Lower leg skin (tissue), 4 donors: ENCODE results near the gene TCERG1L. TPM values are rescaled to one million over a fixed set of nuclear protein-coding genes. Genes with fewer than 3 reads are reported as not detected.

Experiments
- DNase-seq, 2 donors: peaks; one replicate each; pipeline ENCODE4 v3.0.0-alpha.2; 2019; ENCODE audit warnings: low spot score in 2 of 2
- H3K4me3 ChIP-seq: fragments of 200-600 bp; sonication (generic); 2 replicates; pipeline ENCODE4 v1.5.1; 2017; ENCODE audit warnings: mild to moderate bottlenecking, low read depth; ENCODE audit not compliant: poor library complexity, severe bottlenecking
- POLR2A ChIP-seq, 2 donors: fragments of 450-650 bp; IDR thresholded peaks; one replicate each; pipeline ENCODE4 v1.6.1; 2016 to 2017; ENCODE audit warnings: antibody characterized with exemption in 2 of 2, mild to moderate bottlenecking in 1 of 2, moderate library complexity in 1 of 2
- WGBS, 2 donors: methylation state at CpG; one replicate each; pipeline ENCODE4 v1.1.5; 2018; 5-methylcytosine and 5-hydroxymethylcytosine counted together
- intact Hi-C: fragments of 100-400 bp; cut with DNase I; formaldehyde crosslinking; loops from one replicate; pipeline ENCODE4 v1.15.0; 2023; ENCODE audit warnings: low total_unique reads
- total RNA-seq, 4 donors: library from RNA; depleted of rRNA; stranded (reverse); fragments of >200 nt; gene quantifications; one replicate each; pipeline ENCODE4 v1.1.0, GENCODE V29; 2016
- TF ChIP-seq, protein P1 (sequence below), 3 donors: fragments of 450-650 bp; IDR thresholded peaks; one replicate each; pipeline ENCODE4 v1.5.1; 2016; ENCODE audit warnings: antibody characterized with exemption in 3 of 3, mild to moderate bottlenecking in 3 of 3, moderate library complexity in 2 of 3

The TCERG1L gene
- total RNA-seq, 4 donors from 2014 or later = 0.57 to 1.1 (median 0.90) TPM

DNA sequence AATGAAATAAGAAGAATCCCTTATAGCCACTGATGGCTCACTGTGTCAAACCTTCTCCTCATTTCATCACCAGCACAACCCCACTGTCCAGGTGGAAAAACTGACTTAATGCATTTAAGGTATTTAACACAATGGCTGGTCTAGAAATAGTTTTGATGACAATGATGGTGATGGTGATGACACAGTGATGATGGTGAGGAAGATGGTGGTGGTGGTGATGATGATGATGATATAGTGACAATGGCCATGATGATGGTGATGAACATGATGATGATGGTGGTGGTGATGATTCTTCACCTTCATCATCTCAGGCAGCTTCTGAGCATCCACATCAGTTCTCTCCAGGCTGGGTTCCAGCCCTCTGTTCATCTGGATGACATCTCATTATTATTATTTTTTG lies 186.6 kb downstream of the TCERG1L start:
- DNase-seq = no peak
- H3K4me3 ChIP-seq = no peak overlapping the region
- intact Hi-C loops = no loop called here
- TF ChIP-seq, protein P1, sequence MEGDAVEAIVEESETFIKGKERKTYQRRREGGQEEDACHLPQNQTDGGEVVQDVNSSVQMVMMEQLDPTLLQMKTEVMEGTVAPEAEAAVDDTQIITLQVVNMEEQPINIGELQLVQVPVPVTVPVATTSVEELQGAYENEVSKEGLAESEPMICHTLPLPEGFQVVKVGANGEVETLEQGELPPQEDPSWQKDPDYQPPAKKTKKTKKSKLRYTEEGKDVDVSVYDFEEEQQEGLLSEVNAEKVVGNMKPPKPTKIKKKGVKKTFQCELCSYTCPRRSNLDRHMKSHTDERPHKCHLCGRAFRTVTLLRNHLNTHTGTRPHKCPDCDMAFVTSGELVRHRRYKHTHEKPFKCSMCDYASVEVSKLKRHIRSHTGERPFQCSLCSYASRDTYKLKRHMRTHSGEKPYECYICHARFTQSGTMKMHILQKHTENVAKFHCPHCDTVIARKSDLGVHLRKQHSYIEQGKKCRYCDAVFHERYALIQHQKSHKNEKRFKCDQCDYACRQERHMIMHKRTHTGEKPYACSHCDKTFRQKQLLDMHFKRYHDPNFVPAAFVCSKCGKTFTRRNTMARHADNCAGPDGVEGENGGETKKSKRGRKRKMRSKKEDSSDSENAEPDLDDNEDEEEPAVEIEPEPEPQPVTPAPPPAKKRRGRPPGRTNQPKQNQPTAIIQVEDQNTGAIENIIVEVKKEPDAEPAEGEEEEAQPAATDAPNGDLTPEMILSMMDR (IDR thresholded peaks at IDR 0.05) = no peak
- TF ChIP-seq POLR2A (IDR thresholded peaks at IDR 0.05) = no peak

DNA sequence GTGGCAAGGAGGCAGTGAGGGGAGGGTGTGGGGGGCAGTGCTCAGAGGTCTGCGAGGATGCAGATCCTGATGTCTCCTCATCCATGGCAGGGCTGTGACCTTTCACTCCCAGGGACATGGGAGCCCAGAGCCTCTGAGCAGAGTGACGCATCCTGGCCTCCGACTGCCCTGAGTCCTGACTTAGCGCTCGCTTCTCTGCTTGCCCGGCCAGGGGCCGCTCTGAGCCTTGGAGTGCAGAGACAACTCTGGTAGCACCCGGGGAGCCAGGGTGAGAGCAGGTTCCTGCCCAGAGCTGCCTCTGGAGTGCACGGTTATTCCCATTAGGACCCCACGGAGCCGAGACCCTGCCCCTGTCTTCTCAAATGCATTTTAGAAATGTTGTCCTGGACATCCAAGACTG lies 188.0 kb downstream of the TCERG1L start:
- no peak for TF ChIP-seq POLR2A (IDR thresholded peaks at IDR 0.05)
- TF ChIP-seq, protein P1 (IDR thresholded peaks at IDR 0.05) = no peak
- no peak overlapping the region for H3K4me3 ChIP-seq
- no peak for DNase-seq
- WGBS, 2 donors = 89 to 90% methylated on average over 11 of the region's 11 CpGs
- intact Hi-C loops = no loop called here

DNA sequence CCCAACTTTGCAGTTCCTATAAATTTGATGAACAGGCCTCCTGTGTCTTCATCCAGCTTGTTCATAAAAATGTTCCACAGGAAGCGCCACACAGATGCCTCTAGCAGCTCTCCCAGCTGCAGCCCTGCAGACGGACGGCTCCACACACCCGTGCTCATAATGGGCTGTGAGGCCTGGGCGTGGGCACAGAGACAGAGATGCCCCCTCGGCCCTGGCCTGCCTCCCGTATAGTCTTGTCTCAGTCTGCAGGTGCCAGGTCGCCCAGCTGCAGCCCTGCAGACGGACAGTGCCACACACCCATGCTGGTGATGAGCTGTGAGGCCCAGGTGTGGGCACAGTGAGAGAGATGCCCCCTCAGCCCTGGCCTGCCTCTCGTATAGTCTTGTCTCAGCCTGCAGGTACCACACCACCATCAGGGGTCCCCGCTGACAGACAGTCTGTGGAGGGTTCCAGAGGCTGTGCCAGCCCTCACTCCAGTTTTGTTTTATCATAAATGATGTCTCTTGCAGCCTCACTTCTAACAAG lies 189.9 kb downstream of the TCERG1L start:
- no peak for TF ChIP-seq POLR2A (IDR thresholded peaks at IDR 0.05)
- TF ChIP-seq, protein P1 (IDR thresholded peaks at IDR 0.05) = no peak
- WGBS, 2 donors = 78 to 79% methylated on average over 10 of the region's 11 CpGs

DNA sequence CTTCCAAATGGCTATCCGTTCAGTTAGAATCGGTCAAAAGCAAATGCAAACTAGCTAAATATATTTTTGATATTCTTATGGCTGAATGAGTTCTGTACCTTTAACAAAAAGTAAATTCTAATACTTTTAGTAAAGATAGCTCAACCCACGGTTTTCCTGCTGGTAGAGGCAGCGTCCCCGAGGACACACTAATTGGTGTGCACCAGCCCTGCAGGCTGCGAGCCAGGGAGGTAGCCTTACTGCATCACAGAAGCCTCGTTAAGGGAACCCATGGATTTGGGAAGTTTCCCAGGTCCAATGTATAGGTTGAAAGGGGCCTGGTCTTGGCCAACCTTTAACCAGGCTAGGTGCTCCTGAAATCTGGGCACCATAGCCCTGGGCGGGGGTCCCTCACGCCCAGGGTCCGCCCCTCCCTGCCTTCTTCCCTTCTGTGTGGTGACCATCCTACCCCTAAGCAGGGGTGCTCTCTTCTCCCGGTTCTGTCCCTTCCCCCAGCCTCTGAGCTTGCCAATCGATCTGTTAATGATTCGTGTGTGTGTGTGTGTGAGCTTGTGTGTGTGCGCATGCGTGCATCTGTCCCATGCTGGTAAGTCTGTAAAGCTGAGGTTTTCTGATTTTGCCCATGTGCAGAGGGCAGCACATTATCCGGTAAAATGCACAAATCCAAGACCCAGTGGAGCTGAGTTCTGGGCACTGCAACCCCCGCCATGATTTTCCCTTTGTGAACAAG lies 191.7 kb downstream of the TCERG1L start:
- TF ChIP-seq, protein P1 (IDR thresholded peaks at IDR 0.05) = no peak
- no peak for TF ChIP-seq POLR2A (IDR thresholded peaks at IDR 0.05)
- intact Hi-C loops = no loop called here
- DNase-seq = no peak
- WGBS, 2 donors = 80 to 85% methylated on average over 17 of the region's 17 CpGs
- H3K4me3 ChIP-seq = no peak overlapping the region

More for the DNA sequence above, 189.9 kb downstream of the TCERG1L start:
- DNase-seq = no peak
- intact Hi-C loops = no loop called here
- no peak overlapping the region for H3K4me3 ChIP-seq

DNA sequence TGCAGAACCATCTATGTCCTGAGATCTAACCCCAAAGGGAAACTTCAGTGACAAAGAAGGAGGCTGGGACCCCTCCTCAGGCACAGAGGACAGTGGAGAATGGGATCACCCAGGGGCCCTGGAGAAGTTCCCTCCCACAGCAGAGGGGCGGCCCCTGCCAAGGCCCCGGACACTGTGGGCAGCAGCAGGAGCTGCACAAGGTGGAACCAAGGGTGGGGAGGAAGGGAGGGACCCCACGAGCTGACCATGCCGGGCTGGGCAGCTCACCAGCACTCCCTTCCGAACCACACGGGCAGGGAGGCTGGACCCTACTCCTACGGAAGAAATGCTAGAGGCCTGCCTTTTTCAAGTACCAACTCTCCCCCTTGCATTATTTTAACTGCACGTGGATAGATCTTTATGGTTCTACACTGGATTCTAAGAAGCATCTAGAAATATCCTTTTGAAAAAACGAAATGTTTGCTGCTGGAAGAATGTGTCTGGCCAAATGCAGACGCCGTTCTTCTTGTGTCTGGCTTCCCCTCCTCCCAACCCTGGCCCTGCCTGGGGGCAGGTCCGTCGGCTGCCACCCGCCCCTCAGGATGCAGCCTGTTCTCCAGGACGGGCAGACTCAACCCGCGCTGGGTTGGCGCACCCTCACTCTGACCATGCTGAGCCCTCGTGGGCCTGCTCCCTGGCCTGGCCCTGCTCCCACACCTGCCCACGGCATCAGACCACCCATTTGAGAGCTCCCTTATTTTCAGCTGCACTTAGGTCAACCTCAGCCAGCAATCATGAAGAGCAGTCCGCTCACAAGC lies 193.9 kb downstream of the TCERG1L start:
- intact Hi-C loops = no loop called here
- 90 to 91% methylated on average over 20 to 21 of the region's 21 CpGs for WGBS, 2 donors
- DNase-seq = no peak

More for the DNA sequence above, 193.9 kb downstream of the TCERG1L start:
- no peak overlapping the region for H3K4me3 ChIP-seq
- TF ChIP-seq, protein P1 (IDR thresholded peaks at IDR 0.05) = no peak
- no peak for TF ChIP-seq POLR2A (IDR thresholded peaks at IDR 0.05)
